Measurements from ENCODE around the gene CDK15. TPM values are rescaled to one million over a fixed set of nuclear protein-coding genes. Genes with fewer than 3 reads are reported as not detected.
A peak's percentile ranks its signal among the peaks of the same experiment; 100 is the strongest.

The CDK15 gene
- total RNA-seq, 1 experiment from 2014 or later: 4.8 TPM

- peak overlapping the region in 1 of 2 experiments; percentile 99; a peak in 1 of 4 replicates for H3K4me3 ChIP-seq (ENCODE audit: low read depth in 2 of 2, low read length in 2 of 2)
- in situ Hi-C loops (cut with HindIII; ENCODE audit: low pct_unique_long_range_greater_than_20kb, low sequenced_read_pairs): no loop called here
Measured at GRCh38 chr2:201777869-201778268, 28.5 kb upstream of the CDK15 start.

GRCh38 chr2:201779901-201780673 is 26.2 kb upstream of the CDK15 start:
- peak; percentile 20 for DNase-seq (ENCODE audit: low read depth, low spot score)
- no peak for TF ChIP-seq SIN3A (IDR thresholded peaks at IDR 0.05; ENCODE audit: borderline replicate concordance, insufficient read depth, low read depth, low read length)
- no peak for TF ChIP-seq TCF7L2 (IDR thresholded peaks at IDR 0.05; ENCODE audit: low read depth, low read length)
- no peak for TF ChIP-seq REST (IDR thresholded peaks at IDR 0.05; ENCODE audit: insufficient read depth in 1 of 2, low read depth in 2 of 2, low read length in 1 of 2)
- TF ChIP-seq POLR2AphosphoS5 (IDR thresholded peaks at IDR 0.05; ENCODE audit: low read depth, low read length): no peak

More at GRCh38 chr2:201777869-201778268, 28.5 kb upstream of the CDK15 start:
- no peaks in the 10 kb centered on the region; the same call in none of the 2 replicates for H3K36me3 ChIP-seq (ENCODE audit: control insufficient read depth, insufficient read depth, low read length)
- no peak overlapping the region; the same call in 1 of the 2 replicates for H3K27ac ChIP-seq (ENCODE audit: low read length)
- CTCF ChIA-PET: no interaction called here
- H3K4me1 ChIP-seq (ENCODE audit: control insufficient read depth, insufficient read depth, low read length): peaks cover 37% of the 10 kb centered on the region
- POLR2A ChIA-PET: no interaction called here
- ATAC-seq: no peak
- intact Hi-C loops (cut with micrococcal nuclease; ENCODE audit: unreplicated experiment): no loop called here
- no peaks in the 10 kb centered on the region for H3K27me3 ChIP-seq (ENCODE audit: control insufficient read depth, insufficient read depth, low read length)
- DNase-seq (ENCODE audit: low read depth, low spot score): no peak
- H3K9me3 ChIP-seq (ENCODE audit: control insufficient read depth, insufficient read depth, low read depth, low read length): no peaks in the 10 kb centered on the region
- TF ChIP-seq POLR2AphosphoS5 (IDR thresholded peaks at IDR 0.05; ENCODE audit: low read depth, low read length) (no peak), SIN3A (IDR thresholded peaks at IDR 0.05; ENCODE audit: borderline replicate concordance, insufficient read depth, low read depth, low read length) (no peak), TCF7L2 (IDR thresholded peaks at IDR 0.05; ENCODE audit: low read depth, low read length) (no peak), CTCF (IDR thresholded peaks at IDR 0.05) (no peak), REST (IDR thresholded peaks at IDR 0.05; ENCODE audit: insufficient read depth in 1 of 2, low read depth in 2 of 2, low read length in 1 of 2) (no peak)
- BruUV-seq (replicated peaks): no TSS peak

More at GRCh38 chr2:201779901-201780673, 26.2 kb upstream of the CDK15 start:
- ChIA-PET POLR2A (interaction anchor here (1.1 kb wide), 1 partner anchor 12 kb away, joined by 9 read pairs; no protein-coding TSS in a partner anchor), CTCF (interaction anchor here (0.6 kb wide), 1 partner anchor 50 kb away, joined by 3 read pairs; no protein-coding TSS in a partner anchor)
- Histone ChIP-seq H3K27me3 (ENCODE audit: control insufficient read depth, insufficient read depth, low read length) (no peaks in the 10 kb centered on the region), H3K4me3 (ENCODE audit: low read depth in 2 of 2, low read length in 2 of 2) (peak overlapping the region; percentile 73 to 99), H3K36me3 (ENCODE audit: control insufficient read depth, insufficient read depth, low read length) (no peaks in the 10 kb centered on the region; the same call in none of the 2 replicates), H3K4me1 (ENCODE audit: control insufficient read depth, insufficient read depth, low read length) (peaks cover 37% of the 10 kb centered on the region), H3K9me3 (ENCODE audit: control insufficient read depth, insufficient read depth, low read depth, low read length) (no peaks in the 10 kb centered on the region), H3K27ac (ENCODE audit: low read length) (peak overlapping the region; percentile 95)
- intact Hi-C loops (cut with micrococcal nuclease; ENCODE audit: unreplicated experiment) (no loop called here), in situ Hi-C loops (cut with HindIII; ENCODE audit: low pct_unique_long_range_greater_than_20kb, low sequenced_read_pairs) (no loop called here)
- BruUV-seq (replicated peaks): TSS peak; percentile 82
- peak; percentile 19 for ATAC-seq

All from Panc1 (cell line).